ENCODE measurements around the gene TBCD.
A peak's percentile ranks its signal among the peaks of the same experiment; 100 is the strongest.

The TBCD gene

DNA sequence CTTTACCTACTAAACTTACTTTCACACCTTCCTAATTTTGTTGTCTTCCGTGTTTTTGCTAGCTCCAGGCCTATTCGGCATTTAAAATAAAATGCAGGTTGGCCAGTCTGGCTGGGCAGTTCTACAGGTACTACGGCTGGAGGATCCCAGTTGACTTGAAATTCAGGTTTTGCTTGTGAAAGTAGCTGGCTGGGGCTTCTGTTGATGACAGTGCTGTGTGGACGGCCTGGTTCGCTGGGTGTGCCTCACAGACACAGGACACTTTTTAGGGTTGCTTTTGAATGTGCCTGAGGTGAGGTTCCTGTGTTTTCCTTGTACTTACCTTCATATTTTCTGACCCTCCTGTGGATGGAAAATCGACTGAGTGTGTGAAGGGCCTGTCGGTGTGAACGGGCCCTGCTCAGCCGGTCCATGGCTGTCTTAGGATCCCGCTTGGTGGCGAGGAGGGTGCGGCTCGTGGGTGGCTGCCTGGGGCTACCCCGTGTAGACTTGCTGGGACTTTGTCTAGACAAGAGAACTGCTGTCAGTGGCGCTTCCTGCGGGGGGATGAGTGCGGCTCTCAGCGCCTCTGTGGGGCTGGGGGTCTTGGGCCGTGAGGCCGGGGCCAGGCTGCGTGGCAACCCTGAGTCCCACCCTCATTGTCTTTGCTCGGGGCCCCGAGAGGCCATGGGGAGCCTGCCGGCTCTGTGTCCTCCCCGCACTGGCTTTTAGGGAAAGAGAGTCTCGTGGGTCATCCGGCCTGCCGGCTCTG is 106.7 kb downstream of the TBCD start:
- DNase-seq (ENCODE audit: low spot score) = no peak
- TF ChIP-seq, protein P1, sequence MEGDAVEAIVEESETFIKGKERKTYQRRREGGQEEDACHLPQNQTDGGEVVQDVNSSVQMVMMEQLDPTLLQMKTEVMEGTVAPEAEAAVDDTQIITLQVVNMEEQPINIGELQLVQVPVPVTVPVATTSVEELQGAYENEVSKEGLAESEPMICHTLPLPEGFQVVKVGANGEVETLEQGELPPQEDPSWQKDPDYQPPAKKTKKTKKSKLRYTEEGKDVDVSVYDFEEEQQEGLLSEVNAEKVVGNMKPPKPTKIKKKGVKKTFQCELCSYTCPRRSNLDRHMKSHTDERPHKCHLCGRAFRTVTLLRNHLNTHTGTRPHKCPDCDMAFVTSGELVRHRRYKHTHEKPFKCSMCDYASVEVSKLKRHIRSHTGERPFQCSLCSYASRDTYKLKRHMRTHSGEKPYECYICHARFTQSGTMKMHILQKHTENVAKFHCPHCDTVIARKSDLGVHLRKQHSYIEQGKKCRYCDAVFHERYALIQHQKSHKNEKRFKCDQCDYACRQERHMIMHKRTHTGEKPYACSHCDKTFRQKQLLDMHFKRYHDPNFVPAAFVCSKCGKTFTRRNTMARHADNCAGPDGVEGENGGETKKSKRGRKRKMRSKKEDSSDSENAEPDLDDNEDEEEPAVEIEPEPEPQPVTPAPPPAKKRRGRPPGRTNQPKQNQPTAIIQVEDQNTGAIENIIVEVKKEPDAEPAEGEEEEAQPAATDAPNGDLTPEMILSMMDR (IDR thresholded peaks at IDR 0.05; ENCODE audit: extremely low read depth, missing control alignments) = no peak

- peak; percentile 89 for DNase-seq (ENCODE audit: low spot score)
- TF ChIP-seq, protein P1 (IDR thresholded peaks at IDR 0.05; ENCODE audit: extremely low read depth, missing control alignments) = no peak
Measured at GRCh38 chr17:82859431-82860403, 107.9 kb downstream of the TBCD start.

- DNase-seq (ENCODE audit: low spot score) = peak; percentile 49
- TF ChIP-seq, protein P1 (IDR thresholded peaks at IDR 0.05; ENCODE audit: extremely low read depth, missing control alignments) = no peak
Measured at GRCh38 chr17:82860606-82861392, 108.9 kb downstream of the TBCD start.

GRCh38 chr17:82861393-82861775 is 109.5 kb downstream of the TBCD start:
- TF ChIP-seq, protein P1 (IDR thresholded peaks at IDR 0.05; ENCODE audit: extremely low read depth, missing control alignments) = no peak
- DNase-seq (ENCODE audit: low spot score) = no peak

DNA sequence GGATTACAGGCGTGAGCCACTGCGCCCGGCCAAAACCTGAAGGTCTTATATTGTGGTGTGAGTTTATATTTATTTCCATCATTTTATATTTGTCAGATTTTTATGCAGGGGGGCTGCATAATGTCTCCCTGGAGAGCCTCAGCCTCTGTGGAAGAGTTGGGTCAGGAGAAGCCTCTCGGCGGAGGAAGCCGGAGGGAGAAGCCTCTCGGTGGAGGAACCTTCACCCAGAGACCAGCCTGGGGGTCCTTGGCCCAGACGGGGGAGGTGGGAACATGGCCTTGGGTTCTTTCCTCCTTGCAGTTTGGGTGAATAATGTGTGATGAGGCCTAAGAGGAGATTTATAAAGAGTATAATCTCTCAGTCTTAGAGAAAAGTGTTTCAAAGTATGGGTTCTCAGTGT is 110.3 kb downstream of the TBCD start:
- no peak for DNase-seq (ENCODE audit: low spot score)
- TF ChIP-seq, protein P1 (IDR thresholded peaks at IDR 0.05; ENCODE audit: extremely low read depth, missing control alignments) = no peak

DNA sequence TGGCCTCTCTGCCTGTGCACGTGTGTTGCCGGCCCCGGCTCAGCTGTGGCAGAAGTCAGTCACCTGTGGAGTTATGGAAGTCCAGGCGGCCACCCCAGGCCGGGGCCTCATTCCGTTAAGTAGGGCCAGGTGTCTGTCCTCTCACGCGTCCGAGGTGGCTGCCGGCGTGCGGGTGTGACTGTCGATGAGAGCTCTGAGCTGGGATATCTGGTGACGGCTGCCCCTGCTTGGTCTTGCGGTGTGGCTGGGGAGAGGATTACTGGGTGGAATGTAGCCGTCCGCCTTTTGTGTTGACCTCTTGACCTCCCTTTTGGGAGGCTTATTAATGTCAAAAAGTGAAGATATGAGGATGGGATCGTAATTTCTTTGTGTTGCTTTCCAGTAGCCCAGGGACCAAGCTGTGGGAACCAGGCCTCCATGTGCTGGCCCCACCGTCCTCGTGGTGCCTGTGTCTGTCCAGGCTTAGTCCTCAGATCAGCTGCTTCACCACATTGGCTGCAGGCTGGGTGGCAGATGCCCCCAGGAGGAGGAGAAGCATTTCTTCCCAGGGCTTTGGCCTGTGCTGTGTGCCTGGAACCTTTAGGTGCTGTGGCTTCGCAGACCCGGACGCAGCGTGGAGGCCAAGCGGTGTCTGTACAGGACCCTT is 111.0 kb downstream of the TBCD start:
- no peak for DNase-seq (ENCODE audit: low spot score)
- TF ChIP-seq, protein P1 (IDR thresholded peaks at IDR 0.05; ENCODE audit: extremely low read depth, missing control alignments) = no peak
